ENCODE measurements around the gene IFFO2.
"Not testable (repeated sequence)": the region's sequence is repeated elsewhere in the genome, so short reads cannot be mapped to it uniquely, and the experiment has no call there.

IFFO2 gene

GRCh38 chr1:18898567-18898966 lies 57.9 kb downstream of the IFFO2 start:
- Histone ChIP-seq H3K4me3 (ENCODE audit: low read length) (no peak overlapping the region), H3K9ac (ENCODE audit: low read length) (no peak overlapping the region), H3K27ac (ENCODE audit: low read length) (no peak overlapping the region), H3K36me3 (replicated peaks; ENCODE audit: insufficient read depth, low read length) (no peaks in the 10 kb centered on the region), H2AFZ (ENCODE audit: low read length) (no peak overlapping the region), H3K79me2 (ENCODE audit: low read length) (no peaks in the 10 kb centered on the region), H3K9me2 (replicated peaks; ENCODE audit: insufficient read depth, low read length) (no peaks in the 10 kb centered on the region), H3K4me2 (ENCODE audit: low read depth, low read length) (no peak overlapping the region), H3K27me3 (replicated peaks; ENCODE audit: insufficient read depth, low read length) (no peaks in the 10 kb centered on the region), H3F3A (ENCODE audit: insufficient read depth, low read length) (no peaks in the 10 kb centered on the region), H3K4me1 (ENCODE audit: low read length) (0 out of 2 replicates have a peak, but pooled peaks cover 4% of the 10 kb centered on the region), H4K20me1 (ENCODE audit: insufficient read depth, low read length) (no peaks in the 10 kb centered on the region), H3K9me3 (replicated peaks; ENCODE audit: insufficient read depth, low read length) (no peaks in the 10 kb centered on the region)
- no peak for DNase-seq
- TF ChIP-seq EZH2phosphoT487 (IDR thresholded peaks at IDR 0.05; ENCODE audit: low read length) (no peak), EZH2 (optimal IDR thresholded peaks at IDR 0.05; ENCODE audit: low read depth, low read length) (no peak)
- TF ChIP-seq, protein P1, sequence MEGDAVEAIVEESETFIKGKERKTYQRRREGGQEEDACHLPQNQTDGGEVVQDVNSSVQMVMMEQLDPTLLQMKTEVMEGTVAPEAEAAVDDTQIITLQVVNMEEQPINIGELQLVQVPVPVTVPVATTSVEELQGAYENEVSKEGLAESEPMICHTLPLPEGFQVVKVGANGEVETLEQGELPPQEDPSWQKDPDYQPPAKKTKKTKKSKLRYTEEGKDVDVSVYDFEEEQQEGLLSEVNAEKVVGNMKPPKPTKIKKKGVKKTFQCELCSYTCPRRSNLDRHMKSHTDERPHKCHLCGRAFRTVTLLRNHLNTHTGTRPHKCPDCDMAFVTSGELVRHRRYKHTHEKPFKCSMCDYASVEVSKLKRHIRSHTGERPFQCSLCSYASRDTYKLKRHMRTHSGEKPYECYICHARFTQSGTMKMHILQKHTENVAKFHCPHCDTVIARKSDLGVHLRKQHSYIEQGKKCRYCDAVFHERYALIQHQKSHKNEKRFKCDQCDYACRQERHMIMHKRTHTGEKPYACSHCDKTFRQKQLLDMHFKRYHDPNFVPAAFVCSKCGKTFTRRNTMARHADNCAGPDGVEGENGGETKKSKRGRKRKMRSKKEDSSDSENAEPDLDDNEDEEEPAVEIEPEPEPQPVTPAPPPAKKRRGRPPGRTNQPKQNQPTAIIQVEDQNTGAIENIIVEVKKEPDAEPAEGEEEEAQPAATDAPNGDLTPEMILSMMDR (IDR thresholded peaks at IDR 0.05; ENCODE audit: low read length) = no peak

DNA sequence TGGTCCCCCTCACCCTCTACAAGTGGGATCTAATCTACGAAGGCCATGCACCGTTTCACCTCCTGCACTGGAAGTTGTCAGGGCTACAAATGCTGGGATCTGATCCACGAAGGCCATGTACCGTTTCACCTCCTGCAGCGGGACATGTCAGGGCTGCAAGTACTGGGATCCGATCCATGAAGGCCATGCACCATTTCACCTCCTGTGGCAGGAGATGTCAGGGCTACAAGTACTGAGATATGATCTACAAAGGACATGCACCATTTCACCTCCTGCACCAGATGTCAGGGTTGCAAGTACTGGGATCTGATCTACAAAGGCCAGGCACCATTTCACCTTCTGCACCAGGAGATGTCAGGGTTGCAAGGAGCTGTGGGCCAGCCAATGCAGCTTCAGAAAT lies 61.2 kb downstream of the IFFO2 start:
- DNase-seq = no peak

DNA sequence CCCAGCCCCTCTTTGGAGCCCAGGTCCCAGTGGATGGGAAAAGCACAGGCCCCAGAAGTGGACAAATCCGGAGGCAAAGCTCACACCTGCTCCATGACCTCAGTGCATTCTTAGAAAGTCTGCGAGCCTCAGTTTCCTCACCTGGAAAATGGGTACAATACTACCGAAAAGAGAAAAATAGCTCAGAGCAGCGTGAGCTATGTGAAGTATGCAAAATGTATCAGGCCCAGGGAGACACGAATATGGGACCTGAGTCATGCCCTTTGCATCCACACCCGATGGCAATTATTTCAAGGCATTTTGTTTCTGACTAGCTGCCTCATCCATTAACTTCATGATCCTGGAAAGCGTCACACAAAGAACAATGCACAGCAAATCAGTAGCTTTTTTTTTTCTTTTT lies 63.4 kb downstream of the IFFO2 start:
- H3K79me2 ChIP-seq (ENCODE audit: low read length) = no peaks in the 10 kb centered on the region
- H3K4me2 ChIP-seq (ENCODE audit: low read depth, low read length) = no peak overlapping the region
- DNase-seq = no peak

More for the DNA sequence above, 61.2 kb downstream of the IFFO2 start:
- no peaks in the 10 kb centered on the region for H3K4me1 ChIP-seq (ENCODE audit: low read length)
- no peaks in the 10 kb centered on the region for H4K20me1 ChIP-seq (ENCODE audit: insufficient read depth, low read length)
- H3K4me2 ChIP-seq (ENCODE audit: low read depth, low read length) = no peak overlapping the region
- no peaks in the 10 kb centered on the region for H3K36me3 ChIP-seq (replicated peaks; ENCODE audit: insufficient read depth, low read length)
- no peaks in the 10 kb centered on the region for H3K9me2 ChIP-seq (replicated peaks; ENCODE audit: insufficient read depth, low read length)
- no peak overlapping the region for H3K4me3 ChIP-seq (ENCODE audit: low read length)
- TF ChIP-seq EZH2phosphoT487 (IDR thresholded peaks at IDR 0.05; ENCODE audit: low read length) (no peak), EZH2 (optimal IDR thresholded peaks at IDR 0.05; ENCODE audit: low read depth, low read length) (no peak)
- TF ChIP-seq, protein P1 (IDR thresholded peaks at IDR 0.05; ENCODE audit: low read length) = no peak
- H3K9me3 ChIP-seq (replicated peaks; ENCODE audit: insufficient read depth, low read length) = no peaks in the 10 kb centered on the region
- H2AFZ ChIP-seq (ENCODE audit: low read length) = no peak overlapping the region
- no peaks in the 10 kb centered on the region for H3K79me2 ChIP-seq (ENCODE audit: low read length)
- H3K9ac ChIP-seq (ENCODE audit: low read length) = no peak overlapping the region
- no peaks in the 10 kb centered on the region for H3F3A ChIP-seq (ENCODE audit: insufficient read depth, low read length)
- H3K27ac ChIP-seq (ENCODE audit: low read length) = no peak overlapping the region
- H3K27me3 ChIP-seq (replicated peaks; ENCODE audit: insufficient read depth, low read length) = no peaks in the 10 kb centered on the region

GRCh38 chr1:18891858-18892257 lies 64.6 kb downstream of the IFFO2 start:
- not testable (repeated sequence) for H3K9me2 ChIP-seq (replicated peaks; ENCODE audit: insufficient read depth, low read length); H3K9ac ChIP-seq (ENCODE audit: low read length); H3K4me3 ChIP-seq (ENCODE audit: low read length); H3K27me3 ChIP-seq (replicated peaks; ENCODE audit: insufficient read depth, low read length); H3K36me3 ChIP-seq (replicated peaks; ENCODE audit: insufficient read depth, low read length); H2AFZ ChIP-seq (ENCODE audit: low read length); H4K20me1 ChIP-seq (ENCODE audit: insufficient read depth, low read length); H3K79me2 ChIP-seq (ENCODE audit: low read length); H3K27ac ChIP-seq (ENCODE audit: low read length); H3K4me2 ChIP-seq (ENCODE audit: low read depth, low read length); H3F3A ChIP-seq (ENCODE audit: insufficient read depth, low read length); H3K4me1 ChIP-seq (ENCODE audit: low read length); DNase-seq; H3K9me3 ChIP-seq (replicated peaks; ENCODE audit: insufficient read depth, low read length)

More for the DNA sequence above, 63.4 kb downstream of the IFFO2 start:
- Histone ChIP-seq H3K9ac (ENCODE audit: low read length) (no peak overlapping the region), H3K9me3 (replicated peaks; ENCODE audit: insufficient read depth, low read length) (no peaks in the 10 kb centered on the region), H4K20me1 (ENCODE audit: insufficient read depth, low read length) (no peaks in the 10 kb centered on the region), H3K36me3 (replicated peaks; ENCODE audit: insufficient read depth, low read length) (no peaks in the 10 kb centered on the region), H3K4me1 (ENCODE audit: low read length) (no peaks in the 10 kb centered on the region), H3K9me2 (replicated peaks; ENCODE audit: insufficient read depth, low read length) (no peaks in the 10 kb centered on the region), H2AFZ (ENCODE audit: low read length) (no peak overlapping the region), H3F3A (ENCODE audit: insufficient read depth, low read length) (no peaks in the 10 kb centered on the region), H3K27ac (ENCODE audit: low read length) (no peak overlapping the region), H3K27me3 (replicated peaks; ENCODE audit: insufficient read depth, low read length) (no peaks in the 10 kb centered on the region), H3K4me3 (ENCODE audit: low read length) (no peak overlapping the region)
- TF ChIP-seq EZH2phosphoT487 (IDR thresholded peaks at IDR 0.05; ENCODE audit: low read length) (no peak), EZH2 (optimal IDR thresholded peaks at IDR 0.05; ENCODE audit: low read depth, low read length) (no peak)
- TF ChIP-seq, protein P1 (IDR thresholded peaks at IDR 0.05; ENCODE audit: low read length) = no peak

Measured in MM.1S (cell line).